GM19023 (cell line): ENCODE measurements around the gene DNAJB13.
"Not testable (repeated sequence)": the region's sequence is repeated elsewhere in the genome, so short reads cannot be mapped to it uniquely, and the experiment has no call there.

Source experiments
- ATAC-seq: cut with Tn5 transposase; IDR thresholded peaks from one replicate; pipeline ENCODE4 v1.9.1; 2021; ENCODE audit warnings: mild to moderate bottlenecking, moderate library complexity; ENCODE audit not compliant: unreplicated experiment

The DNAJB13 gene, protein sequence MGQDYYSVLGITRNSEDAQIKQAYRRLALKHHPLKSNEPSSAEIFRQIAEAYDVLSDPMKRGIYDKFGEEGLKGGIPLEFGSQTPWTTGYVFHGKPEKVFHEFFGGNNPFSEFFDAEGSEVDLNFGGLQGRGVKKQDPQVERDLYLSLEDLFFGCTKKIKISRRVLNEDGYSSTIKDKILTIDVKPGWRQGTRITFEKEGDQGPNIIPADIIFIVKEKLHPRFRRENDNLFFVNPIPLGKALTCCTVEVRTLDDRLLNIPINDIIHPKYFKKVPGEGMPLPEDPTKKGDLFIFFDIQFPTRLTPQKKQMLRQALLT

DNA sequence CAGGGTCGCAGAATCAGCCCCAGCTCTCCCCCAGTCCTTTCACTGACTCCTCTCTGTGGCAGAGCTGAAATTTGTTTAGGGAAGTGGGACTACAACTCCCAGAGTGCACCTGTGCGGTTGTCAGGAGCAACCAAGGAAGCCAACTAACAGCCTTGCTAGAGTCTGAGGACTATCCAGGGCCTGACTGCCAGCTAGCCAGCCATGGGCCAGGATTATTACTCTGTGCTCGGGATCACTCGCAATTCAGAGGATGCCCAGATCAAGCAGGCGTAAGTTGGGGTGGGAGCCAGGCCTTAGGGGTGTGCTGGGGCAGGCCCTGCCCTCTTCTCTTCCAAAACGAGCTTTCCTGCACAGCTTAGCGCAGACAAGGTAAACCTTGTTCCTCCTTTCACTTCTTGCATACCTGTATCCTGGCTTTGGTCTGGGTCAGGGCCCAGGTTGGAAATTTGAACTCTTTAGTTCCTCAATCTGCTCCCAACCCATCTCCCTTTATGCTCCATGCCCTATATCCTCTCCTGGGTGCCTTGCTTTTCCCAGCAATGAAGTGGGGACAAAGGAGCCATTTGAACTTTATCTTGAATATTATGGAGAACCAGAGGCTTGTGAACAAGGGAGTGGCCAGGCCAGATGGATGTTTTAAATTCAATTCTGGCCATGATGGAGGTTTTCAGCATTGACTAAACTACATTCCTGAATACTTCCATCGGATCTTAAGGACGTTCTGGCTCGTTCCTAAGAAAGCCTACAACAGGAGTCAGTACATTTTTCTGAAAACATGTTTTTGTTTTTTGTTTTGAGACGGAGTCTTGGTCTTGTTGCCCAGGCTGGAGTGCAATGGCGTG, at the start of gene DNAJB13:
TSS of gene DNAJB13 (plus strand) at position 158 of the 842 bp plus-strand sequence. CDS start at position 202, 44 bp downstream.
- peak; percentile 87 for ATAC-seq

DNA sequence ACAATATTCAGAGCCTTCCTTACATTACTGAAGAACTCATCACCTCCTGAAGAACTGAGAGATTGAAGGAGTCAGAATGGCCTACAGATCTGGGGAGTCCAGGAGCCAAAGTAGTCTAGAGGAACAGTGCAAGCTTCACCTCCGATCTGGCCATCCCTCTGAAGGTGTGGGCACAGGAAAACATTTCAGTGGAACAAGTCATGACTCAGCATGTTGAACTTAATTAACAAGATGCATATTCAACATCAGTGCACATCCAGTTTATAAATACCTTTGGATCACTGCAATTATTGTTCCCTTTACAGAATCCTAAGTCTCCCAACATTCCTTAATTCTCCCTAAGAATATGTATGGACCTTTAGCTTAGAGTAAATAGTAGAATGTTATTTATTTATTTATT, 48.5 kb upstream of the DNAJB13 start:
- ATAC-seq, result no peak

DNA sequence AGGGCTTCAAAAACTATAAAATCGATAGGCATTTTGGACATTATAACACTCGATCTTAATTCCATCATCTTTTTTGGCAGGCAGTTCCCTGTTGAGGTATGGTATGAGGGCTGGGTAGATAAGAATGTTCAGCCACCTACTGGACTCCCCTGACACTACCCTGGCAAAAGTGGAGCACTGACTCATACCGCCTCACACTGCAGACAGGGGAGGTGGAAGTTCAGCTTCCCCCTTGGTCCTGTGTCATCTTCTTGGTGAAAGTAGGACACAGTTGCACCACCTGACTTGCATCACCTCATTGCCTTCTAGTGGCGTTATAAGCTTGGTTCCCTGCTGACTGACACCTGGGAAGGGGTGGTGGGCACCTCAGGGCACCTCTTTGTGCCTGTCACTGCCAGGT, 43.6 kb upstream of the DNAJB13 start:
- ATAC-seq, result no peak

DNA sequence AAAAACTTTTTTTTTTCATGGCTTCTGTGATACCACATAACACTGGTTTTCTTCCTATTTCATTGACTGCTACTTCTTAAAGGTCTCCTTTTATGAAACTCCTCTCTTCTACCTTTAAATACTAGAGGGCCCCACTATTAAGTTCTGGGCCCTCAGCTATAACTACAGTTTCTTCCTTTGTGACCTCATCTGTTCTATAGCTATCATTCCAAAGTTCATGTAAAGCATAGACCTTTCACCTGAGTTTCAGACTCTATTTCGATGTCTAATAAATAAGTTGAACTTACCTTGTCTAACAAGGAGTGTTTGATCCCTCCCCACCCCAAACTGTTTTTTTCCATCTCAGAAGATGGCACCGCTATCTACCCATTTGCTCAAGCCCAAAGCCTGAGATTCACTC, 38.8 kb upstream of the DNAJB13 start:
- no peak for ATAC-seq

GRCh38 chr11:73913472-73913871, 37.4 kb upstream of the DNAJB13 start:
- ATAC-seq, result no peak

GRCh38 chr11:73914284-73914683, 36.5 kb upstream of the DNAJB13 start:
- no peak for ATAC-seq

- ATAC-seq, result no peak
These were observed 34.4 kb upstream of the DNAJB13 start for GRCh38 chr11:73916435-73916834.

DNA sequence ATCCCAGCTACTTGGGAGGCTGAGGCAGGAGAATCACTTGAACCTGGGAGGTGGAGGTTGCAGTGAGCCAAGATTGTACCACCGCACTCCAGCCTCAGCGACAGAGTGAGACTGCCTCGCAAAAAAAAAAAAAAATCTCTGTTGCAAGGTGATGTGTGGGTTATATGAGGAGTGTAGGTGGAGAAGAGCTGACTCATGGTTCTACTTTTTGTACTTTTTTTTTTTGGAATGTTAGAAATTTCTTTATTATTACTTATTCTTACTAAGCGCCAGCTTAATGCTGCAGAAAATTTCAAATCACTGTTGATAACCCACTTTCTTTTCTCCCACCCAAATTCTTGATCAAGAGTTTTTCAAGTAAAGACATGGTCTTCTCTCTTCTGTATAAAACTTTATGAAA, 29.6 kb upstream of the DNAJB13 start:
- ATAC-seq, result no peak

DNA sequence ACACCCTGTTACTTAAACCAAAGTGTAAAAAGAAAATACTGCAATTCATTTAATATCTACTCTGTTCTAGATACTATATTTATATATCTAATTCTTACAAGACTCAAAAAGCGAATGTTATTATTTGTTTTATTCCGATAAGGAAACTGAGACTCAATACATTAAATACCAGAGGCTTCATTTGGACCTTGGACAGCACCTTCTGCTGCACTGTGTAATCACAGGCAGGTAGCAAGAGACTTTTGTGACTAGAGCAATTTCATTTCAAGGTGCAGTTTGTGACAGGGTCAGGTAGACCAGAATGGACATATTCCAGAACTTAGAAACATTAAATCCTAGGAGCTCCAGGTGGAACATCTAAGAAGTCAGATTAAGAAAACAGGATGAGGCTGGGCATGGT, 21.4 kb upstream of the DNAJB13 start:
- ATAC-seq, result no peak

GRCh38 chr11:73931039-73931645, 19.7 kb upstream of the DNAJB13 start:
- no peak for ATAC-seq

DNA sequence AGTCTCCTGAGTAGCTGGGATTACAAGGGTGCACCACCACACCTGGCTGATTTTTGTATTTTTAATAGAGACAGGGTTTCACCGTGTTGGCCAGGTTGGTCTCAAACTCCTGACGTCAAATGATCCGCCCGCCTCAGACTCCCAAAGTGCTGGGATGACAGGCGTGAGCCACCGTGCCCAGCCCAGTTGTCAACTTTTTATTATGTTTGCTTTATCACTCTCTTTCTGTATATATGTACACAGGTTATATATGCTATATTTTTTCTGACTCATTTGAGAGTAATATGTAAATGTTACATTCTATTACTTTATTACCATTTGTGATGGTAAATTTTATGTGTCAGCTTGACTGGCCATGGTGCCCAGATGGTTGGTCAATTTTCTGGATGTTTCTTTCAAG, 18.9 kb upstream of the DNAJB13 start:
- ATAC-seq, result no peak

- ATAC-seq, result no peak
These were observed 18.0 kb upstream of the DNAJB13 start for GRCh38 chr11:73932781-73933180.

- ATAC-seq, result not testable (repeated sequence)
These were observed 14.8 kb upstream of the DNAJB13 start for GRCh38 chr11:73936047-73936446.

DNA sequence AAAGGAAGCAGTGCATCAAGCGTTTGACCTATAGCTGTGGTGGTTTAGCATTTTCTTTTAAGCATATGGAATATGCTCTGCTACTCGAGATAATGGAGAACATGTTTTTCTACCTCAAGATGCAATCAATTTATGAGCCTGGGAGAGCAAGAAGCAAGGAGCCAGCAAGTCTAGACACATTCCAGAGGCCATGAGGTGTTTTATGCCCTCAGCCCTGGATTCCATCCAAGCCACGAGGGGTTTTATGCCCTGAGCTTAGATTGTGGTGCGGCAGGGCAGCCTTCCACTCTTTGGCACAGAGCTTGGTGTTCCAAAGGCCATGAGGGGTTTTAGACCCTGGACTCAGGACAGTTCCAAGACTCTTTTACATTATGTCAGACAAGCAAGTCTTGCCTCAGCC, 11.7 kb upstream of the DNAJB13 start:
- no peak for ATAC-seq

GRCh38 chr11:73940801-73941570, 9.8 kb upstream of the DNAJB13 start:
- ATAC-seq, result no peak

GRCh38 chr11:73942010-73942409, 8.8 kb upstream of the DNAJB13 start:
- no peak for ATAC-seq

GRCh38 chr11:73944085-73944484, 6.7 kb upstream of the DNAJB13 start:
- ATAC-seq, result no peak

- no peak for ATAC-seq
These were observed 5.9 kb upstream of the DNAJB13 start for GRCh38 chr11:73944901-73945300.

DNA sequence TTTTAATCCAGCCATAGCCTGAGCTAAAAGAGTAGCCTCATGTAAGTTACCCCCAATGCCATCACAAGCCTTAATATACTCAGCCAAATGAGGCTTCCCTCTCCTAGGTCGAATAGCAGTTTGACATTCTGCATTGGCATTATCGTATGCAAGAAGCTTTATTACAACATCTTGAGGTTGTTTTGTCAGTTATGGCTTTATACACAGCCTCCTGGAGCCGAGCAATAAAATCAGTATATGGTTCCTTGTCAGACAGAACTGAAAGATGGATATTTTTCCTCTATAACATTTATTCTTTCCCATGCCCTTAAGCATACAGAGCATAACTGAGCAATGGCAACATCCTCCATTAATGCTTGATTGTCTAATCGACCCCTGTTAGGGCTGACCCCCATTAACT, 5.4 kb upstream of the DNAJB13 start:
- no peak for ATAC-seq

DNA sequence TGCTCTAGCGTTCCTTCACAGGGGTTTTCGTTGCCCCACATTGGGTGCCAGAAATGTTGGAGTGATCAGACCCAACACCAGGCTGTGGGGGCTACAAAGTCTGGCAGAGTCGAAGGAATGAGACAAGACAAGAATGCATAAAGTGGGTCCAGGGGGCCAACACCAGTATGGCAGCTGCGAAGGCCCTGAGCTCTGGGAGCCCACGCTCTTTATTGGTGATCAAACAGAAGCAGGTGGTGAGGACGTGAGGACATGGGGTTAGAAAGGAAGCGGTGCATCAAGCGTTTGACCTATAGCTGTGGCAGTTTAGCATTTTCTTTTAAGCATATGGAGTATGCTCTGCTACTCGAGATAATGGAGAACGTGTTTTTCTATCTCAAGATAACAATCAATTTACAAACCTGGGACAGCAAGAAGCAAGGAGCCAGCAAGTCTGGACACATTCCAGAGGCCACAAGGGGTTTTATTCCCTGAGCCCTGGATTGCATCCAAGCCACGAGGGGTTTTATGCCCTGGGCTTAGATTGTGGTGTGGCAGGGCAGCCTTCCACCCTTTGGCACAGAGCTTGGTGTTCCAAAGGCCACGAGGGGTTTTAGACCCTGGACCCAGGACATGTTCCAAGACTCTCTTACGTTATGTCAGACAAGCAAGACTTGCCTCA, 3.9 kb upstream of the DNAJB13 start:
- no peak for ATAC-seq

DNA sequence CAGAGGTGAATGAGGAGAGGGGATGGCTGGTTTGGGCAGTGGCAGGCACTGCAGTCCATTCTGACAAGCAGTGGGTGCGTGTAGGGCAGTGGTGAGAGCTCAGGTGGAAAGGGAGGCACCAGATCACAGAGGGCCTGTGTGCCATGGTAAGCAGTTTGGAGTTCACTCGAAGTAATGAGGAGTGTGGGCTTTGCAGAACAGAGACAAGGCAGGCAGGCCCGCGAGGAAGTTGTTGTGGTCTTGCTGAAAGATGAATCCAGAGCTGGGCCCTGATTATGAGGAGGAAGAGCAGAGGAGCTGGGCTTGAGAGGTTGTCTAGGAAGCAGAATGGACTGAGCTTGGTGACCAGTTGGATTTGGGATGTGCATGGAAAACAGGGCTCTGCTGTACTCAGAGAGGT, 1.6 kb upstream of the DNAJB13 start:
- ATAC-seq, result no peak
